HG02943 (cell line): ENCODE measurements around the gene CD1B.
"Not testable (repeated sequence)": the region's sequence is repeated elsewhere in the genome, so short reads cannot be mapped to it uniquely, and the experiment has no call there.

Experiments
- ATAC-seq: cut with Tn5 transposase; IDR thresholded peaks from one replicate; pipeline ENCODE4 v1.9.1; 2021; ENCODE audit warnings: mild to moderate bottlenecking, low read depth, moderate library complexity; ENCODE audit not compliant: unreplicated experiment

Gene CD1B

DNA sequence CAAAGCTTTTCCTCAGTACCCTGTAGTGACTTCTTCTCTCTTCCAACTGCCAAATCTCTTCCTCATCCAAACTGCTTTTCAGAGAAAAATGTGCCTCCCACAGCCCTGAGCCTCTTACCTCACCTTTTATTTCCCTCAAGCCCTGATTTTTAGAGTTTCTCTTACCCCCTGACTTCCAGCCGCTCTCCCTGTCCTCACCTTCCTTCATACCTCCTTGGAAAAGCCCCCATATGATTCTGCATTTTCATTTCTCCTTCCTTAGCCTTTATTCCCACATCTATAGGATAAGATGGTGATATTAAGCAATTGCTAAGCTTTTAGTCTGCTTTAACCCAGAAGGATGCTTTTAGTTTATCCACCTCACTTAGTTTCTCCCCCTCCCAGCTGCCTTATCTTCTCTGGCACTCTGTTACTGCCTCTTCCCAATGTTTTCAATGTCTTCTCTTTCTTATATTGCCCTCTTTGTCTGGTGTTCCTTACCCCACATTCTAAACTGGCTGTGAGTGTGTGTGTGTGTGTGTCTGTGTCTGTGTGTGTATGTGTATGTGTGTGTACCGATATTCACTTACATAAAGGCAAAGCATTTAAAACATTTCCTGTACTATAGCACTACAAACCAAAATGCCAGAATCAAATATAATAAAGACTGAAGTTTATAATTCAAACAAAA is at the start of gene CD1B:
TSS of gene CD1B (minus strand) at position 51 of the 670 bp plus-strand sequence. CDS start 108 bp downstream, outside the sequence.
- no peak for ATAC-seq

DNA sequence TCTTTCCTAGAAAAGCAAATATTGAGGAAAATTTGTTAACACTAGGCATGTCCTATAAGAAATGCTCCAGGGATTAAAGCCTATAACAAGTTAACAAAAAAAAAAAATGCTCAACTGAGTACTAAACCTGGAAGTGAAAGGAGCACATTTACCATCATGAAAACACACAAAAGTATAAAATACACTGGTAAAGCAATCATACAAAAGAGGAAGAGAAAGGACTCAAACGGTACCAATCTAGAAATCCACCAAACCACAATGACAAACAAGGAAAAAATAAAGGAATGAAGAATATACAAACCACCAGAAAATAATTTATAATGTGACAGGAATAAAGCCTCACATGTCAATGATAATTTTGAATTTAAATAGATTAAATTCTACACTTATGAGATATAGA is 43.5 kb upstream of the CD1B start:
- ATAC-seq, result no peak

DNA sequence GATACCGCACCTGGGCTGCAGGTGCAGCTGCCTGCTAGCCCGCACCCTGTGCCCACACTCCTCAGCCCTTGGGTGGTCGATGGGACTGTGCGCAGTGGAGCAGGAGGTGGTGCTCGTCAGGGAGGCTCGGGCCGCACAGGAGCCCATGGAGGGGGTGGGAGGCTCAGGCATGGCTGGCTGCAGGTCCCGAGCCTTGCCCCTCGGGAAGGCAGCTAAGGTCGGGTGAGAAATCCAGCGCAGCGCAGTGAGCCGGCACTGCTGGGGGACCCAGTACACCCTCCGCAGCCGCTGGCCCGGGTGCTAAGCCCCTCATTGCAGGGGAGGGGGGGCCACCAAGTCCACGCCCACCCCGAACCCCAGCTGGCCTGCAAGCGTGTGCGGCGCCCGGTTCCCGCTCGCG is 42.8 kb upstream of the CD1B start:
- ATAC-seq, result not testable (repeated sequence)

DNA sequence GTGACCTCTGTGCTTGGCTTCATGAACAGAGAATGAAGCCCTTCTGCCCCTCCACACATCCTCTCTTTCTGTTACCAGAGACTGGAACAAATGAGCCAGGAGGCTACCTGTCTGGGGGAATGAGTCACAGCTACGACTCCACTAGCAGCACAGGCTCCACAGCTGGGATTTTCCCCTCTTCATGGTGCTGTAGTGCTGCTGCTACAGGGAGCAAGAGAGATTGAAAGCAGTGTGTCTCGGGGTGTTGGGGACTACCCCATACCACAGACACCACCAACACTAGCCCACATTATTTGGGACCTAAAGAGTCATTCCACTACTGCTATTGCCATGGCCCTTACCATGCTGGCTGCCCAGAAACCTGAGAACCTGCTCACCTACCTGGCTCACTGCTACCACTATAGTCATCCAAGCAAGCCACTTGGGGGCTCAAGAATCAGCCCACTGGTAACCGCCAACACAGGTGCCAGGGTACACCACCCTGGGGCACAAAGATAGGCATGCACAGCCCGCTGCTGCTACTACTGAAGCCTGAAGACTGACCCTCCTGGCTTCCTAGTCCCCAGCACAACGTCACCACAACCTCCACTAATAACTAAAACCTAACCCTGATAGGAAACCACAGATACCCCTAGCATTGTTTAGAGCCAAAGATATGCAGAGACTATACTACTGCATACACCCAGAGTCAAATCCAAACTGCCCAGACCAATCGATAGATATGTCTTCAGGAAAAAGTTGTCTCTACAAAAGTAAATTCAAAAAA is 40.0 kb upstream of the CD1B start:
- no peak for ATAC-seq

DNA sequence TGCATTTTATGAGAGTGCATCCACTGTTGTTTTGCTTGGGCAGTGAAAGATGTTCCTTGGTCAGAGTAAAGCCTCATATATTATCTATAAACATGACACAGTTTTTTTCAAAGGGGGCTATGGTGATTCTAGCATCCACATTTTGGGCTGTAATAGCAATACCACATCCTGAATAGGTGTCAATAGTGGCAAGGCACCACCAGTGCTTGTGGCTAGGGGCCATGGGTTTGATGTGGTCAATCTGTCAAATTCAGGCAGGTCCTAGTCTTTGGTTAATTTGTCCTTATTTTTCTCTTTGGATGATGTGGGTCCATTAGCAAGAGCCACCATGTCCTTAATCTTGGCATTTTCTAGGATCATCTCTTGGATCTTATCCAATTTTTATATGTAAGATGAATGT is 35.5 kb upstream of the CD1B start:
- no peak for ATAC-seq

DNA sequence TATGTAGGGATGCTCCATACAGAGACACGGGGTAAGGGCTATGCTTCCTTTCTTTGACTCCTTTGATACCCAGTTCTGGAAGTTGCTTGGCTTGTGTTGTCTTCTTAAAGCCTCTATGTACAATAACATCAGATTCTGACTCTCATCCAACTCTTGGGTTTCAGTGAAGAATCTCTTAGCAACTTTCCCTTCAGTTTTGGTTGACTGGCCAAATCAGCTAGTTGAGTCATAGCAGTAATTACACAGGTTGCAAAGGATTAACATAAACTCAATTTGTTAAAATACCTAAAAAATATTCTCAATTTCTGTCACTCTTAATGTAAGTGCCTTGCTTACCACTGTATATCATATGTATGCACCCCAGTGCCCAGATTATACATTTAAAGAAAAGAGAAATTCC is 31.6 kb upstream of the CD1B start:
- no peak for ATAC-seq

DNA sequence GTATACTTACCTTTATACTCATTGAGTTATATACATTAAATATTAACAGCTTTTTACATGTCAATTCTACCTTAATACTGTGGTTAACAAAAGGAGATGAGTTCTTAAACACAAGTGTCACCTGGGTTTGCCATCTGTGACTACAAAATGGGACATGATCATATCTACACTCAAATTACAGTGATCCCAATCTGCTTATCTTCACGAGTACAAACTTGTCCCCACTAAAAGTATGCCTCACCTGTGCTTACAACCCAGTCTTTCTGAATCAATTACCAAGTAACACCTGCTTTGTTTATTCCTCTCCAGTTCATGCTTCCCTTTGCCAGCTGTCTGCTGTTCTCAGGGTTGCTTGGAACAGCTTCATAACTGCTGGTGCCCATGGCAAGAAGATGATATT is 31.2 kb upstream of the CD1B start:
- no peak for ATAC-seq

DNA sequence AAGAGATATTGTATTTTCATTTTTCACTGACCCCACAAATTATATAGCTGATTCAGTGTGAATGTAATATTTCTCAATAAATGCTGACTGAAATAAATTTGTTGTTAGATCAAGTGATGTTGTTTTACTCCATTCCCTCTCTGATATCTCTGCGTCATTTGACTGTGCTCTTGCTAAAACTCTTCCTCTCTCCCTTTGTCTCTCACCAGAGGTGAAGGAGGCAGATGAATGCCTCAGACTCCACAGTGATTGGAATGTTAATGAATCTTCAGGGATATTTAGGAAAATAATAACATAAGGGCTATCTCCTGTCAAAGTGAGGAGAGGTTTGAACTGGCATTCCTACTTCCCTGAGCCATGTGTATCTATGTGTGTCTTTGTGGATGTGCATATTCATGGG is 26.1 kb upstream of the CD1B start:
- ATAC-seq, result no peak

DNA sequence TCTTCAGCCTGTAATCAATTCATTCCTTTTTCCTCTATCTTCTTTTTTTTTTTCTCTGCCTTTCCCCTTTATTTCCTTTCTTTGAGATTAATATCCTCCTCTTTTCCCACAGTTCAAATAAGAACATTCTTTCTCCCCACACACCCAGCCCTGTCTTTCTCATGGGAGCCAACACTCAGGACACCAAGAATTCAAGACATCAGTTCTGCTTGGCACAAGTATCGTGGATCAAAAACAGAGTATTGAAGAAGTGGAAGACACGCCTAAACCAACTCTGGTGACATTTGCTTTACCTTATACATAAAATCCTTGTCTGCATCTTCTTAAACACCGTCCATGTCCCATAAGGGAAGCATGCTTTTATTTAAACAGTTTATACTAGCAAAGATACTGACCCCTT is 25.3 kb upstream of the CD1B start:
- no peak for ATAC-seq

DNA sequence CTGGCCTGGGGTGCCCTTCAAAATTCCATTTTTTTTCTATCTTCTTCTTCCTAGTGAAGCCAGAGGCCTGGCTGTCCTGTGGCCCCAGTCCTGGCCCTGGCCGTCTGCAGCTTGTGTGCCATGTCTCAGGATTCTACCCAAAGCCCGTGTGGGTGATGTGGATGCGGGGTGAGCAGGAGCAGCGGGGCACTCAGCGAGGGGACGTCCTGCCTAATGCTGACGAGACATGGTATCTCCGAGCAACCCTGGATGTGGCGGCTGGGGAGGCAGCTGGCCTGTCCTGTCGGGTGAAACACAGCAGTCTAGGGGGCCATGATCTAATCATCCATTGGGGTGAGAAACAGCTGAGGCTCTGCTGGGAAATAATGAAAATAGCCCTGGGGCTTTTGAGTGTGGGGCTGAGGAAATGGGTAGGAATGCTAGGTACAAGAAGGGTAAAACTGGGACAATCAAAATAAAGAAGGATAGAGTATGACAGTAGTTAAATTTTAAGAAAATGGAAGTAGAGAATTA is 24.5 kb upstream of the CD1B start:
- no peak for ATAC-seq

DNA sequence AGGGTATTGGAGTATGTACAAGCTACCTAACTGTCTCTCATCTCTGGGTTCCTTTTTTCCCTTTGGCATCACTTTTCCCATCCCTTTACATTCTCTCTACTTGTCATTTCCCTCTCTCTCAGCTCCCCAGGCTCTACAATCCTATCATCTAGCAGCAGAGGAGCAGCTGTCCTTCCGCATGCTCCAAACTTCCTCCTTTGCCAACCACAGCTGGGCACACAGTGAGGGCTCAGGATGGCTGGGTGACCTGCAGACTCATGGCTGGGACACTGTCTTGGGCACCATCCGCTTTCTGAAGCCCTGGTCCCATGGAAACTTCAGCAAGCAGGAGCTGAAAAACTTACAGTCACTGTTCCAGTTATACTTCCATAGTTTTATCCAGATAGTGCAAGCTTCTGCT is 22.9 kb upstream of the CD1B start:
- no peak for ATAC-seq

DNA sequence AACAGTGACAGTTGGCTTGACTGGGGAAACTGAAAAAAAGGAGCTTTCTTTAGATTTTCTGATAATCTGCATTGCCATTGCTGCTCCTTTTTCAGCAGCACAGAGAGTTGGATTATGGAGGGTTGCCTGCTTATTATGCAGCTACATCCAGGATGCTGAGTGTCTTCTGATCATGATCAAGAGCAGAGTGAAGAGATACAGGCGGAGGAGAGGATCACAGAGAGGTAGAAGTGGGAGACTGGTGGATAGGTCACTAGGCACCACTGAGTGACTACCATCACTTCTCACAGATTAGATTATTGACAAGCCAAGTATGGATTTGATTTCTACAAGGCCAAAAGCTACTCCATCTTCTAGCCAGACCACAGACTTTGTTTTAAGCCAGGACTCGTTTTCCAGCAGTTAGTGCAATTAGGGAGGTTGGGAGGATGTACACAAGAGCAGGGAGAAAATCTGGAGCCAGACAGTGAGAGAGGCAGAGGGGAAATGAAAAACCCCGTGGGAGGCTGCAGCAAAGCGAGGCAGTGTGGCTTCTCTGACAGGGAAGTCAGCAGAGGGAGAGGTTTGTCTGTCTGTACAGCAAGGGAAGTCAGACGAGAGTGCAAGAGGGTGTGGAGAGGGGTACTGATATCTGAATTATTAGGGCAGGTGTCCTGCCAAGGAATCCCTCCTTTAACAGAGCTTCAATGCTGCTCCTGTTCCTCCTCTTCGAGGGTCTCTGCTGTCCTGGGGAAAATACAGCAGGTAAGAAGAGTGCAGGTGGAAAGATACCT is 22.2 kb upstream of the CD1B start, which contains the start of gene CD1E:
TSS of gene CD1E (plus strand) at position 592 of the 773 bp plus-strand sequence. CDS start at position 687, 95 bp downstream.
- no peak for ATAC-seq

DNA sequence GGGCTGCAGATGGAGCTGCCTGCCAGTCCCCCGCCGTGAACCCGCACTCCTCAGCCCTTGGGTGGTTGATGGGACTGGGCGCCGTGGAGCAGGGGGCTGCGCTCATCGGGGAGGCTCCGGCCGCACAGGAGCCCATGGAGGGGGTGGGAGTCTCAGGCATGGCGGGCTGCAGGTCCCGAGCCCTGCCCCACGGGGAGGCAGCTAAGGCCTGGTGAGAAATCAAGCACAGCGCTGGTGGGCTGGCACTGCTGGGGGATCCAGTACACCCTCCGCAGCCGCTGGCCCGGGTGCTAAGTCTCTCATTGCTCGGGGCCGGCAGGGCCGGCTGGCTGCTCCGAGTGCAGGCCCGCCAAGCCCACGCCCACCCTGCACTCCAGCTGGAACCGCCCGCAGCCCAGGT is 17.6 kb upstream of the CD1B start:
- not testable (repeated sequence) for ATAC-seq

DNA sequence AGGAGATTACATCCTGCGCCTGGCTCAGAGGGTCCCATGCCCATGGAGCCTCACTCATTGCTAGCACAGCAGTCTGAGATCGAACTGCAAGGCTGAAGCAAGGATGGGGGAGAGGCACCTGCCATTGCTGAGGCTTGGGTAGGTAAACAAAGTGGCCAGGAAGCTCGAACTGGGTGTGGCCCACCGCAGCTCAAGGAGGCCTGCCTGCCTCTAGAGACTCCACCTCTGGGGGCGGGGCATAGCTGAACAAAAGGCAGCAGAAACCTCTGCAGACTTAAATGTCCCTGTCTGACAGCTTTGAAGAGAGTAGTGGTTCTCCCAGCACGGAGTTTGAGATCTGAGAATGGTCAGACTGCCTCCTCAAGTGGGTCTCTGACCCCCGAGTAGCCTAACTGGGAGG is 5.1 kb upstream of the CD1B start:
- not testable (repeated sequence) for ATAC-seq

DNA sequence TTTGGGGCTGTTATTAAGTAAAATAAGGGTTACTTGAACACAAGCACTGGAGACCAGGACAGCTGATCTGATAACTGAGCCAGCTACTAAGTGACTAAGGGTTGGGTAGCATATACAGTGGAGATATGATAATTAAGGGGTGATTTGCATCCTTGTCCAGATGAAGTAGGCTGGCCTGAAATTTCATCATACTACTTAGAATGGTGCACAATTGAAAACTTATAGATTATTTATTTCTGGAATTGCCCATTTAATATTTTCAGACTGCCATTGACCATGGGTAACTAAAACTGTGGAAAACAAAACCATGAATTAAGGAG is 3.8 kb upstream of the CD1B start:
- ATAC-seq, result no peak

DNA sequence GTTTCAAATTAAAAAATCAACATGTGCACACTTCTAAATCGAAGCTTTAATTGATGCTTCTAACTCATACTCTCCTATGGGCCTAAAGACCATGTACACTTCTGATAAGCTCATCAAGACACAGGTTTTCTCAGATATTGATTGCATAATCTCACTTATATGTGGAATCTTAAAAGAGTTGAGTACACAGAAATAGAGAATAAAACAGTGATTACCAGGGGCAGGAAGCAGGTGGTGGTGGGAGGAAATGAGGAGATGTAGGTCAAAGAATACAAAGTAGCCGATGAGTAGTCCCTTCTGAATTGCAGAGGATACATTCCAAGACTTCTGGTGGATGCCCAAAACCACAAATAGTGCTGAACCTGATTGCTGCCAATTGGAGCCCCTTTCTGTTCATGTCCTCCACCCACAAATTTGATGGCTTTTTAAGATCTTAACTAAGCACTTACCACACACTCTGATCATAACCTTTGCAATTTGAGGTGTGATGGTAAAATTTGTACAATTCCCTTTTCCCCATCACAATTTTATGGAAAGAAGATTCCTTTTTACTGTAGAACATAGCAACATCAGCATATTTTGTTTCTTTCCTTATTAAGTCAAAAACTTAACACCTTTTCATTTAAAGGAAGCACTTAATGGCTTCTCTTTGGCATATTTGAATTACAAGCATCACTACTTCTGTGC is 3.3 kb upstream of the CD1B start:
- ATAC-seq, result no peak

DNA sequence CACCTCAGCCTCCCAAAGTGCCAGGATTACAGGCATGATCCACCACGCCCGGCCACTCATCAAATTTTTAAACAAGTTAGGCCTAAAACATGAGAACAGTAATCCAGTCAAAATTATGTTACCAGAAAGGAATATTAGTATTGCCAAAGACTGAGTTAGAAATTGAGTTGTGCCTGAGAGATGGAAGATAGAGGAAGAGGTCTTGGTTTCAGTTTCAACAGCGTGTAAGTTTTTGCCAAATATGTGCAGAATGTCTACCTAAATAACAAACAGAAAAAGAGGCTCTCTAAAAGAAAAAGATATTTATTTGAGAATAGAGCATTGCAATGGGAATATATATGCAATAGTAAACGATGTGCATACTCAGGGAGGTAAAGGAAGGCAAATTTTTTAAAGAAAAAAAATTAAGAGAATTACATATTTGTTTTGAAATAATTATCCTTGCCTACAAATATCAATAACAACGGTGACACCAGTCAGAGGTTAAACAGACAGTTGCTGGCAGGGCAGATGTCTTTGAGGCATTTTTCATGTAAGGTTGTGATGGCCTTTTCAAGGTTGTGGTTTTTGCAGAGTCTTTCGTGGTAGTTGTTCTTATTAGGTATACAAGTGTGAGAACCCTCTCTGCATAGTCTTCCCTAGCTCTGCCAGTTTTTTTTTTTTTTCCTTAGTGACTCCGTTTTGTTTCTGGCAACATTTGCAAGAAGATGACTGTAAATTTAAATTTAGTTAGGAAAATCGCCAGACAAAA is 2.2 kb upstream of the CD1B start:
- ATAC-seq, result no peak

DNA sequence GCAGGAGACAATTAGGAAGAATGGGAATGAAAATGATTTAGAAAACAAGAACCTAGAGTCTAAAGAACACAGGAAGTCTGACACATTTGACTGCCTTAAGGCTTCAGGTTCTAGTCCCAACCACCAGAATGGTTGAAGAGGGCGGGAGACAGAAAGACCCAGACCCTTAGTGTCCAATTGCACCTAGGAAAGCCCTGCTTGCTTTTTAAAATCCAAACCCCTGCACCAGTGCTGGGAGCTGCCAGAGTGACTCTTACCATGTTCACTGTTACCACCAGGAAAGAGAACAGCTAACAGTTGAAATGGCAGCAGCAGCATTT is 265 bp downstream of the CD1B start:
- ATAC-seq, result no peak

DNA sequence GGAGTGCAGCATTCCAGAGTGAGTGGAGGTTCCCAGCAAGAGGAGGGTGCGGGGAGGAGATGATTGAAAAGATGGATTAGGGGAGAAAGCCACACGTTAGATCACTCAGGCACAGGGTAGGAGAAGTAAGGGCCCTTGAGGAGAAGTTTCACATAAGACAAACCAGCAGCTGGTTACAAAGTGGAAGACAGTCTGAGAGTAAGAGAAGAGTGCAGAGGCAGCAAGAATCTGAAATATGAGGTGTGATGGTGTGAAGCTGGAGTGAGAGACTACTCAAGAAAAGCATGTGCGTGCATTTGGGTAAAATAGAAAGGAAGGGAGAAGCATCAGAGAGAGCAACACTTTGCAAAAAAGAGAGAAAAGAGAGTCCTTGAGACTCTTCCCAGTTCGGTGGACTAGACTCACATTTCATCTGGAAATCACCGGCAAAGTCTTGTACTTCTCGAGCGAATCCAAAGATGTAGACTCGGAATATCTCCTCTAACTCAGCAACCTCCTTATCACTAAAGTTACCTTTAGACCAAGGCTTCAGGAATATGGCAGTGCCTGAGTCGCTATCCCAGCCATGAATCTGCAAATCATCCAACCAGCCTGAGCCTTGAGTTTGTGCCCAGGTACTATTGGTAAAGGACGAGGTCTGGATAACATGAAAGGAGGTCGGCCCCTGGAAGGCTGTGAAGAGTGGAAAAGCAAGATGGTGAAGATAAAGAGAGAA is 783 bp downstream of the CD1B start:
- ATAC-seq, result no peak

DNA sequence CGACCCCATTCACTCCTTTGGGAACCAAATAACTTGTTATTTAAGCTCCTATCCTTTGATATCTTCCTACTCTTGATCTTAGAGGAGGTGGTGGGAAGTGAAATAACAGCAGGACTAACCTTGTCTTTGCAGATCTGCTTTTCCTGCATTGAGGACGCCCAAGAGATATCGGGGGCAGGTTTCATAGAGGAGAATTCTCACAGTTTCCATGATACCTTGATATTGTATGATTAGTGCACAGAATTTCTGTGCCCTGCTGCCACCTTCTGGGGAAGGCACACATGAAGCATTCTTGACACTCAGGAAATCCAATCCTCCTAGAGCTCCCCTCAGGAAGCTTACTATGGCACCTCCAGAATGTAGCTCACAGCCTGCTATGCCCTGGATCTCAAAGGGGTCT is 1.6 kb downstream of the CD1B start:
- no peak for ATAC-seq
